Myocyte (in vitro differentiated cells): ENCODE data around the gene CDK5RAP1. TPM values are rescaled to one million over a fixed set of nuclear protein-coding genes. Genes with fewer than 3 reads are reported as not detected.
"Not testable (repeated sequence)": the region's sequence is repeated elsewhere in the genome, so short reads cannot be mapped to it uniquely, and the experiment has no call there.

Experiments used
- DNase-seq: peaks from one replicate; pipeline ENCODE4 v3.0.0-alpha.2; 2012; ENCODE audit warnings: low read depth
- total RNA-seq: library from RNA; depleted of rRNA; stranded (reverse); fragments of >200 nt; gene quantifications from 2 replicates; pipeline ENCODE4 v1.2.3, GENCODE V29; 2014

CDK5RAP1 gene
- total RNA-seq, 1 donor from 2014 or later: 28.1 TPM

- DNase-seq: peak; percentile 96
These were observed 18.0 kb upstream of the CDK5RAP1 start for GRCh38 chr20:33419140-33419974.

GRCh38 chr20:33418033-33418432 is 16.7 kb upstream of the CDK5RAP1 start:
- DNase-seq: no peak

- DNase-seq: peak; percentile 65
These were observed 14.6 kb upstream of the CDK5RAP1 start for GRCh38 chr20:33415948-33416347.

- no peak for DNase-seq
These were observed 11.1 kb upstream of the CDK5RAP1 start for GRCh38 chr20:33412484-33412838.

- no peak for DNase-seq
These were observed 10.6 kb upstream of the CDK5RAP1 start for GRCh38 chr20:33411711-33412483.

- no peak for DNase-seq
These were observed 9.9 kb upstream of the CDK5RAP1 start for GRCh38 chr20:33411242-33411641.

- DNase-seq: no peak
These were observed 8.9 kb upstream of the CDK5RAP1 start for GRCh38 chr20:33410081-33410742.

- no peak for DNase-seq
These were observed 7.7 kb upstream of the CDK5RAP1 start for GRCh38 chr20:33408716-33409654.

GRCh38 chr20:33408313-33408712 is 7.0 kb upstream of the CDK5RAP1 start:
- DNase-seq: no peak

GRCh38 chr20:33407796-33408195 is 6.5 kb upstream of the CDK5RAP1 start:
- no peak for DNase-seq

- DNase-seq: no peak
These were observed 5.9 kb upstream of the CDK5RAP1 start for GRCh38 chr20:33407251-33407650.

GRCh38 chr20:33404281-33404680 is 3.0 kb upstream of the CDK5RAP1 start:
- DNase-seq: no peak

- no peak for DNase-seq
These were observed 626 bp upstream of the CDK5RAP1 start for GRCh38 chr20:33401921-33402369.

GRCh38 chr20:33400812-33401183 is 521 bp downstream of the CDK5RAP1 start:
- no peak for DNase-seq

- DNase-seq: no peak
These were observed 1.4 kb downstream of the CDK5RAP1 start for GRCh38 chr20:33399924-33400323.

- no peak for DNase-seq
These were observed 6.6 kb downstream of the CDK5RAP1 start for GRCh38 chr20:33394718-33395117.

- DNase-seq: no peak
These were observed 7.7 kb downstream of the CDK5RAP1 start for GRCh38 chr20:33393609-33394008.

GRCh38 chr20:33391722-33392415 is 9.4 kb downstream of the CDK5RAP1 start:
- no peak for DNase-seq

- not testable (repeated sequence) for DNase-seq
These were observed 12.0 kb downstream of the CDK5RAP1 start for GRCh38 chr20:33389326-33389725.

GRCh38 chr20:33388268-33388667 is 13.1 kb downstream of the CDK5RAP1 start:
- DNase-seq: no peak
